Measurements from ENCODE around the gene ZBED6. TPM values are rescaled to one million over a fixed set of nuclear protein-coding genes. Genes with fewer than 3 reads are reported as not detected.
"Not testable (repeated sequence)": the region's sequence is repeated elsewhere in the genome, so short reads cannot be mapped to it uniquely, and the experiment has no call there.

The ZBED6 gene
- total RNA-seq, 1 donor, result 30.5 TPM

- no peak overlapping the region for H3K4me3 ChIP-seq (ENCODE audit: low read depth, low read length)
- DNase-seq (ENCODE audit: low read depth), result no peak
- TF ChIP-seq, protein P1, sequence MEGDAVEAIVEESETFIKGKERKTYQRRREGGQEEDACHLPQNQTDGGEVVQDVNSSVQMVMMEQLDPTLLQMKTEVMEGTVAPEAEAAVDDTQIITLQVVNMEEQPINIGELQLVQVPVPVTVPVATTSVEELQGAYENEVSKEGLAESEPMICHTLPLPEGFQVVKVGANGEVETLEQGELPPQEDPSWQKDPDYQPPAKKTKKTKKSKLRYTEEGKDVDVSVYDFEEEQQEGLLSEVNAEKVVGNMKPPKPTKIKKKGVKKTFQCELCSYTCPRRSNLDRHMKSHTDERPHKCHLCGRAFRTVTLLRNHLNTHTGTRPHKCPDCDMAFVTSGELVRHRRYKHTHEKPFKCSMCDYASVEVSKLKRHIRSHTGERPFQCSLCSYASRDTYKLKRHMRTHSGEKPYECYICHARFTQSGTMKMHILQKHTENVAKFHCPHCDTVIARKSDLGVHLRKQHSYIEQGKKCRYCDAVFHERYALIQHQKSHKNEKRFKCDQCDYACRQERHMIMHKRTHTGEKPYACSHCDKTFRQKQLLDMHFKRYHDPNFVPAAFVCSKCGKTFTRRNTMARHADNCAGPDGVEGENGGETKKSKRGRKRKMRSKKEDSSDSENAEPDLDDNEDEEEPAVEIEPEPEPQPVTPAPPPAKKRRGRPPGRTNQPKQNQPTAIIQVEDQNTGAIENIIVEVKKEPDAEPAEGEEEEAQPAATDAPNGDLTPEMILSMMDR (IDR thresholded peaks at IDR 0.05; ENCODE audit: insufficient read depth, low read length), result no peak
These were observed 16.6 kb upstream of the ZBED6 start for GRCh38 chr1:203778789-203779188.

GRCh38 chr1:203781962-203782361 lies 13.5 kb upstream of the ZBED6 start:
- TF ChIP-seq, protein P1 (IDR thresholded peaks at IDR 0.05; ENCODE audit: insufficient read depth, low read length), result no peak
- no peak for DNase-seq (ENCODE audit: low read depth)
- no peak overlapping the region for H3K4me3 ChIP-seq (ENCODE audit: low read depth, low read length)

- H3K4me3 ChIP-seq (ENCODE audit: low read depth, low read length), result no peak overlapping the region
These were observed 5.5 kb upstream of the ZBED6 start for GRCh38 chr1:203789966-203790365.

DNA sequence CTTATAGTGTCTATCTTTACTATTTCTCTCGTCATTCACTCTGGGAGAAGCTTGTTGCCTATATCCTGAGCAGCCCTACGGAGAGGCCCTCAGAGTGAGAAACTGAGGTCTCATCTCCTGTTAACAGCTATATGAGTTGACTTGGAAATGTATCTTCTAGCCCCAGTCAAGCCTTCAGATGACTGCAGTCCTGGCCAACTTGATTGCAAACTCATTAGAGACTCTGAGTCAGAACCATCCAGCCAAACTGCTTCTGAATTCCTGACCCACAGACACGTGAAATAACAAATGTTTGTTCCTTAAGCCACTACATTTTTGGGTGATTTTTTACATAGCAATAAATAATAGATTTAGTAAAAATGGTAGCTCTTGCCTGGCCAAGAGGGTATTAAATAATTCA lies 3.9 kb upstream of the ZBED6 start:
- TF ChIP-seq, protein P1 (IDR thresholded peaks at IDR 0.05; ENCODE audit: insufficient read depth, low read length), result no peak
- no peak for DNase-seq (ENCODE audit: low read depth)
- H3K4me3 ChIP-seq (ENCODE audit: low read depth, low read length), result no peak overlapping the region

More at GRCh38 chr1:203789966-203790365, 5.5 kb upstream of the ZBED6 start:
- TF ChIP-seq, protein P1 (IDR thresholded peaks at IDR 0.05; ENCODE audit: insufficient read depth, low read length), result no peak
- DNase-seq (ENCODE audit: low read depth), result no peak

GRCh38 chr1:203792486-203792885 lies 2.9 kb upstream of the ZBED6 start:
- no peak for DNase-seq (ENCODE audit: low read depth)
- TF ChIP-seq, protein P1 (IDR thresholded peaks at IDR 0.05; ENCODE audit: insufficient read depth, low read length), result no peak
- H3K4me3 ChIP-seq (ENCODE audit: low read depth, low read length), result no peak overlapping the region

- not testable (repeated sequence) for H3K4me3 ChIP-seq (ENCODE audit: low read depth, low read length); DNase-seq (ENCODE audit: low read depth)
These were observed 1.9 kb upstream of the ZBED6 start for GRCh38 chr1:203793561-203793960.

DNA sequence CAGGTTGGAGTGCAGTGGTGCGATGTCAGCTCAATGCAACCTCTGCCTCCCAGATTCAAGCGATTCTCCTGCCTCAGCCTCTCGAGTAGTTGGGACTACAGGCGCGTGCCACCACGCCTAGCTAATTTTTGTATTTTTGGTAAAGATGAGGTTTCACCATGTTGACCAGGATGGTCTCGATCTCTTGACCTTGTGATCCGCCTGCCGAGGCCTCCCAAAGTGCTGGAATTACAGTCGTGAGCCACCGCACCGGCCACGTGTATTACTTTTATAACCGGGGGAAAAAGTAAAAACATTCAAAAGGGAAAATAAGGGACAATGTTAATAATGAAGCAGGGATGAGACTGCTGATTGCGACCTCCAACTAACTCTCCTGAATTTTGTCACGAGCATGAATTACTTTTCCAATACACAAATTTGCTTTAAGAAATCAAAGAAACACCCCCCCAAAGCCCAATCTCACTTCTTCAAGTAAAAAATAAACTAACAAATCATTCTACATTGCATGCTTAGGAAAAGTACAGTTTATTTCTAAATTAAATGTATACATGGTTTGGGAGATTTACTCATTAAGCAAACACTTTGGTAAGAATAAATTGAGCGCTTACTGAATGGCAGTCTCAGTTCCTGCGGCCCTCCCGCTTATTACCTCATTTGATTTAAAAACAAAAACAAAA lies 521 bp upstream of the ZBED6 start:
- no peak for DNase-seq (ENCODE audit: low read depth)

More for the DNA sequence above, 521 bp upstream of the ZBED6 start:
- TF ChIP-seq, protein P1 (IDR thresholded peaks at IDR 0.05; ENCODE audit: insufficient read depth, low read length), result no peak
- H3K4me3 ChIP-seq (ENCODE audit: low read depth, low read length), result peak overlapping the region; percentile 54

Measured in fibroblast of the aortic adventitia (primary cell).